GM23338 (cell line): Measurements from ENCODE around the gene RFX4. TPM values are rescaled to one million over a fixed set of nuclear protein-coding genes. Genes with fewer than 3 reads are reported as not detected.

Source experiments
- ATAC-seq: fragments of 200-7000 bp; cut with Tn5 transposase; 3 replicates; pipeline ENCODE4 v1.9.1; 2020
- DNase-seq: peaks from one replicate; pipeline ENCODE4 v3.0.0-alpha.2; 2015; ENCODE audit warnings: low spot score
- H2AFZ ChIP-seq: fragments of 200-600 bp; sonication (generic); 2 replicates; pipeline ENCODE4 v1.8.0; 2016; ENCODE audit warnings: antibody characterized with exemption, mild to moderate bottlenecking, moderate library complexity
- H3F3A ChIP-seq: fragments of 200-600 bp; sonication (generic); replicated peaks from 2 replicates; pipeline ENCODE4 v1.8.0; 2017; ENCODE audit warnings: antibody characterized with exemption, mixed run types, low read depth
- H3K27ac ChIP-seq: fragments of 200-600 bp; sonication (generic); 2 replicates; pipeline ENCODE4 v1.6.1; 2016; ENCODE audit warnings: low read depth
- H3K27me3 ChIP-seq: fragments of 200-600 bp; sonication (generic); 2 replicates; pipeline ENCODE4 v1.8.0; 2016; ENCODE audit warnings: mild to moderate bottlenecking, mixed run types, moderate library complexity; ENCODE audit not compliant: insufficient read depth
- H3K36me3 ChIP-seq: fragments of 200-600 bp; sonication (generic); 2 replicates; pipeline ENCODE4 v1.8.0; 2016; ENCODE audit warnings: mild to moderate bottlenecking; ENCODE audit not compliant: insufficient read depth
- H3K4me1 ChIP-seq: fragments of 200-600 bp; sonication (generic); 2 replicates; pipeline ENCODE4 v1.8.0; 2016; ENCODE audit warnings: mild to moderate bottlenecking, moderate library complexity; ENCODE audit not compliant: insufficient read depth
- H3K4me2 ChIP-seq: fragments of 200-600 bp; sonication (generic); 2 replicates; pipeline ENCODE4 v1.7.1; 2017; ENCODE audit warnings: mixed run types
- H3K4me3 ChIP-seq: fragments of 200-600 bp; sonication (generic); 2 replicates; pipeline ENCODE4 v1.6.1; 2016; ENCODE audit warnings: mixed run types
- H3K79me2 ChIP-seq: fragments of 200-600 bp; sonication (generic); replicated peaks from 2 replicates; pipeline ENCODE4 v1.8.0; 2017; ENCODE audit warnings: mild to moderate bottlenecking; ENCODE audit not compliant: insufficient read depth
- H3K9me2 ChIP-seq: fragments of 200-600 bp; sonication (generic); 2 replicates; pipeline ENCODE4 v1.8.0; 2017; ENCODE audit not compliant: insufficient read depth
- H4K20me1 ChIP-seq: fragments of 200-600 bp; sonication (generic); replicated peaks from 2 replicates; pipeline ENCODE4 v1.8.0; 2017; ENCODE audit warnings: mild to moderate bottlenecking; ENCODE audit not compliant: insufficient read depth
- H3K27ac Mint-ChIP-seq: 2 replicates; pipeline ENCODE4 v1.8.0; 2020; ENCODE audit warnings: inconsistent platforms, mild to moderate bottlenecking, moderate library complexity, mixed read lengths
- H3K27me3 Mint-ChIP-seq: 3 replicates; pipeline ENCODE4 v1.8.0; 2022; ENCODE audit warnings: low read depth, mild to moderate bottlenecking, moderate library complexity, mixed read lengths, inconsistent platforms; ENCODE audit not compliant: insufficient read depth, poor library complexity
- H3K36me3 Mint-ChIP-seq: 3 replicates; pipeline ENCODE4 v1.8.0; 2021; ENCODE audit warnings: low read depth, mild to moderate bottlenecking, inconsistent platforms, moderate library complexity, mixed read lengths
- H3K4me1 Mint-ChIP-seq: 3 replicates; pipeline ENCODE4 v1.8.0; 2020; ENCODE audit warnings: mild to moderate bottlenecking, inconsistent platforms, mixed read lengths
- H3K4me3 Mint-ChIP-seq: 3 replicates; pipeline ENCODE4 v1.8.0; 2021; ENCODE audit warnings: moderate library complexity, mild to moderate bottlenecking, inconsistent platforms, mixed read lengths
- H3K9me3 Mint-ChIP-seq: 3 replicates; pipeline ENCODE4 v1.8.0; 2020; ENCODE audit warnings: moderate library complexity, mild to moderate bottlenecking, inconsistent platforms, mixed read lengths
- CREB1 ChIP-seq: fragments of 250-450 bp; sonication (Bioruptor Pico); IDR thresholded peaks from 2 replicates; pipeline ENCODE4 v1.5.0; 2020; ENCODE audit warnings: low read depth, mild to moderate bottlenecking, moderate library complexity
- CTCF ChIP-seq, 2 experiments: fragments of 200-600 bp in 1 of 2; sonication (generic) in 1 of 2; conservative IDR thresholded peaks; 2 replicates each; pipeline versions ENCODE4 v1.5.1 to v1.6.1; 2016 to 2017; ENCODE audit warnings: antibody characterized with exemption in 2 of 2, low read depth in 2 of 2, mild to moderate bottlenecking in 2 of 2, moderate library complexity in 1 of 2
- ETS1 ChIP-seq: IDR thresholded peaks from 2 replicates; pipeline ENCODE4 v1.6.1; 2016; ENCODE audit warnings: antibody characterized with exemption
- EZH2 ChIP-seq: fragments of 200-600 bp; sonication (generic); IDR thresholded peaks from one replicate; pipeline ENCODE4 v1.8.0; 2017; ENCODE audit warnings: antibody characterized with exemption, mild to moderate bottlenecking, low read depth; ENCODE audit not compliant: unreplicated experiment
- EZH2phosphoT487 ChIP-seq: fragments of 200-600 bp; sonication (generic); IDR thresholded peaks from one replicate; pipeline ENCODE4 v1.8.1; 2018; ENCODE audit warnings: antibody characterized with exemption; ENCODE audit not compliant: unreplicated experiment
- JUNB ChIP-seq: IDR thresholded peaks from one replicate; pipeline ENCODE4 v1.6.1; 2016; ENCODE audit warnings: antibody characterized with exemption; ENCODE audit not compliant: unreplicated experiment
- NANOG ChIP-seq: IDR thresholded peaks from 2 replicates; pipeline ENCODE4 v1.6.1; 2016; ENCODE audit warnings: antibody characterized with exemption, borderline replicate concordance
- POLR2AphosphoS5 ChIP-seq: IDR thresholded peaks from 2 replicates; pipeline ENCODE4 v1.6.1; 2016; ENCODE audit warnings: antibody characterized with exemption, low read depth
- REST ChIP-seq: IDR thresholded peaks from one replicate; pipeline ENCODE4 v1.6.1; 2018; ENCODE audit warnings: antibody characterized with exemption; ENCODE audit not compliant: unreplicated experiment
- STAT1 ChIP-seq: IDR thresholded peaks from one replicate; pipeline ENCODE4 v1.6.1; 2016; ENCODE audit warnings: antibody characterized with exemption; ENCODE audit not compliant: unreplicated experiment
- ZNF114 ChIP-seq: fragments of 250-450 bp; sonication (Bioruptor Pico); IDR thresholded peaks from 2 replicates; pipeline ENCODE4 v1.5.0; 2020; ENCODE audit warnings: mild to moderate bottlenecking, moderate library complexity
- ZNF331 ChIP-seq: fragments of 250-450 bp; sonication (Bioruptor Pico); IDR thresholded peaks from 2 replicates; pipeline ENCODE4 v1.5.0; 2020; ENCODE audit warnings: low read depth, mild to moderate bottlenecking, moderate library complexity
- polyA plus RNA-seq: library from polyadenylated mRNA; unstranded; fragments of >200 nt; fragmentation: Nextera tagmentation; extraction: Ambion mirVana; gene quantifications from 2 replicates; pipeline ENCODE4 v1.2.1, GENCODE V29; 2016
- total RNA-seq: library from RNA; depleted of rRNA; stranded (reverse); fragments of >200 nt; shearing (Covaris generic); gene quantifications from 2 replicates; pipeline ENCODE4 v1.2.3, GENCODE V29; 2014

RFX4 gene
- total and polyA plus RNA-seq, 2 experiments from 2014 or later = 0.23 TPM; not detected in 1

DNA sequence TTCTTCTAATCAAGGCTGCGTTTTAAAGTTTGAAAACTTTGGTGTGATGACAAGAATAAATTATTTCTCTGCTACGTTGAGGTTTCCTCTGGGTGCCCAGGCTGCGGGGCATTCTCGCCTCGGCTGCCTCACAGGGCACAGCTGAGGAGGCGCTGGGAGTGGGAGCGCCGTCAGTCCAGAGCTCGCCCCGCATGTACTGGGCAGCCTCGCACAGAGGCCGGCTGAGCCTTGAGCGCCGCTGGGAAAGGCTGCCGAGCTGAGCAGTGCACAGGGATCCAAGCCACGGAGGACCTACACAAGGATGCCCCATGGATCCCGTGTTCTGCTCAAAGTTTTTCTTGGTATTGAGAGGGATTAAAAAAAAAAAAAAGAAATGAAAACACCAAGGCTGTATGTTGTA is 11.6 kb downstream of the RFX4 start (continued):
- TF ChIP-seq ETS1 (no peak), POLR2AphosphoS5 (no peak), EZH2 (no peak), JUNB (no peak), NANOG (no peak), REST (no peak), ZNF331 (CRISPR knock-in tag) (no peak)

GRCh38 chr12:106595268-106595667 is 12.5 kb downstream of the RFX4 start:
- H3K36me3 Mint-ChIP-seq = no peaks in the 10 kb centered on the region
- H3K4me2 ChIP-seq = no peak overlapping the region
- no peak overlapping the region for H3K27ac ChIP-seq
- H3K27me3 Mint-ChIP-seq = peaks cover 22% of the 10 kb centered on the region
- peaks cover 12% of the 10 kb centered on the region for H3K4me1 Mint-ChIP-seq
- H3K4me3 Mint-ChIP-seq = no peak overlapping the region
- H3K27ac Mint-ChIP-seq = no peak overlapping the region
- no peak overlapping the region for H2AFZ ChIP-seq
- no peak for ATAC-seq
- H3F3A ChIP-seq = no peaks in the 10 kb centered on the region
- H3K9me2 ChIP-seq = no peaks in the 10 kb centered on the region
- H3K9me3 Mint-ChIP-seq = no peaks in the 10 kb centered on the region
- H3K4me1 ChIP-seq = peaks cover 5% of the 10 kb centered on the region; the same call in 1 of the 2 replicates
- H3K4me3 ChIP-seq = no peak overlapping the region
- H3K79me2 ChIP-seq = no peaks in the 10 kb centered on the region
- DNase-seq = no peak
- H3K36me3 ChIP-seq = no peaks in the 10 kb centered on the region
- H4K20me1 ChIP-seq = no peaks in the 10 kb centered on the region
- H3K27me3 ChIP-seq = peaks cover 62% of the 10 kb centered on the region
- no peak for TF ChIP-seq STAT1
- no peak for TF ChIP-seq ZNF331 (CRISPR knock-in tag)
- TF ChIP-seq POLR2AphosphoS5 = no peak
- no peak for TF ChIP-seq EZH2phosphoT487
- TF ChIP-seq REST = no peak
- TF ChIP-seq NANOG = no peak
- TF ChIP-seq EZH2 = no peak
- no peak for TF ChIP-seq CTCF (conservative IDR thresholded peaks at IDR 0.05; ENCODE audit: low read depth in 2 of 2)
- no peak for TF ChIP-seq ZNF114 (CRISPR knock-in tag)
- TF ChIP-seq CREB1 = no peak
- TF ChIP-seq ETS1 = no peak
- TF ChIP-seq JUNB = no peak
